SK-N-SH (cell line): ENCODE measurements around the gene HSPBAP1. TPM values are rescaled to one million over a fixed set of nuclear protein-coding genes. Genes with fewer than 3 reads are reported as not detected.

Experiments used
- CTCF ChIA-PET: fragments of 300-600, 350-600 bp; formaldehyde crosslinking; extraction: SDS; loops from one replicate; lab custom pipeline; 2021; lab: Yijun Ruan, JAX
- POLR2A ChIA-PET: fragments of 350-600 bp; sonication (Branson Sonifier 250); formaldehyde crosslinking; extraction: SDS; loops from one replicate; lab custom pipeline; 2020; ENCODE audit warnings: antibody characterized with exemption, inconsistent platforms; lab: Yijun Ruan, JAX
- DNase-seq: peaks from one replicate; pipeline ENCODE4 v3.0.0; 2012
- H2AFZ ChIP-seq: fragments of 200-600 bp; sonication (generic); 2 replicates; pipeline ENCODE4 v1.8.1; 2016; ENCODE audit warnings: antibody characterized with exemption, mild to moderate bottlenecking, low read depth
- H3F3A ChIP-seq: fragments of 200-600 bp; sonication (generic); replicated peaks from 2 replicates; pipeline ENCODE3; 2016; ENCODE audit warnings: antibody characterized with exemption, mild to moderate bottlenecking; ENCODE audit not compliant: insufficient read depth
- H3K27ac ChIP-seq, 2 experiments: fragments of 200-500 bp in 1 of 2; fragments of 200-600 bp in 1 of 2; sonication (Bioruptor generic) in 1 of 2; sonication (generic), shearing (Covaris generic) in 1 of 2; 2 replicates each; pipeline versions ENCODE4 v1.5.1 to v1.6.1; 2014 to 2016; ENCODE audit warnings: low read depth in 2 of 2, inconsistent platforms in 1 of 2, low read length in 1 of 2, mild to moderate bottlenecking in 1 of 2, mixed read lengths in 1 of 2
- H3K27me3 ChIP-seq: fragments of 200-600 bp; sonication (generic), shearing (Covaris generic); 2 replicates; pipeline ENCODE4 v1.6.1; 2016; ENCODE audit warnings: mixed run types; ENCODE audit not compliant: insufficient read depth
- H3K36me3 ChIP-seq, 2 experiments: fragments of 200-500 bp in 1 of 2; fragments of 200-600 bp in 1 of 2; sonication (Bioruptor generic) in 1 of 2; sonication (generic) in 1 of 2; replicated peaks in 1 of 2; 2 replicates each; pipeline versions ENCODE3 to v1.5.1; 2014 to 2016; ENCODE audit warnings: low read length in 1 of 2, mild to moderate bottlenecking in 1 of 2; ENCODE audit not compliant: insufficient read depth in 2 of 2, control insufficient read depth in 1 of 2
- H3K4me1 ChIP-seq, 2 experiments: fragments of 200-500 bp in 1 of 2; fragments of 200-600 bp in 1 of 2; sonication (Bioruptor generic) in 1 of 2; sonication (generic), shearing (Covaris generic) in 1 of 2; 2 replicates each; pipeline versions ENCODE4 v1.5.1 to v1.6.1; 2014 to 2016; ENCODE audit warnings: low read depth in 1 of 2, low read length in 1 of 2, mixed run types in 1 of 2; ENCODE audit not compliant: insufficient read depth in 2 of 2, control insufficient read depth in 1 of 2
- H3K4me2 ChIP-seq: fragments of 200-600 bp; sonication (generic), shearing (Covaris generic); 2 replicates; pipeline ENCODE4 v1.6.1; 2017; ENCODE audit warnings: mixed run types
- H3K4me3 ChIP-seq, 2 experiments: fragments of 200-500 bp in 1 of 2; fragments of 200-600 bp in 1 of 2; sonication (Bioruptor generic) in 1 of 2; sonication (generic), shearing (Covaris generic) in 1 of 2; 2 replicates each; pipeline versions ENCODE4 v1.5.1 to v1.8.1; 2014 to 2016; ENCODE audit warnings: low read depth in 2 of 2, inconsistent platforms in 1 of 2, low read length in 1 of 2, mild to moderate bottlenecking in 1 of 2, mixed read lengths in 1 of 2, moderate library complexity in 1 of 2
- H3K79me2 ChIP-seq: fragments of 200-600 bp; sonication (generic); 2 replicates; pipeline ENCODE4 v1.8.1; 2017; ENCODE audit warnings: mild to moderate bottlenecking; ENCODE audit not compliant: insufficient read depth
- H3K9ac ChIP-seq: fragments of 200-600 bp; sonication (generic); 2 replicates; pipeline ENCODE4 v1.6.1; 2017; ENCODE audit warnings: mixed run types
- H3K9me2 ChIP-seq: fragments of 200-600 bp; sonication (generic); 2 replicates; pipeline ENCODE4 v1.6.1; 2017; ENCODE audit warnings: mixed run types
- H3K9me3 ChIP-seq: fragments of 200-600 bp; sonication (generic); 2 replicates; pipeline ENCODE4 v1.6.1; 2017; ENCODE audit warnings: mixed run types, mild to moderate bottlenecking, moderate library complexity
- H4K20me1 ChIP-seq: fragments of 200-600 bp; sonication (generic); 2 replicates; pipeline ENCODE4 v1.6.1; 2017; ENCODE audit warnings: mild to moderate bottlenecking, mixed run types; ENCODE audit not compliant: insufficient read depth
- ELF1 ChIP-seq: IDR thresholded peaks from 2 replicates; pipeline ENCODE4 v1.4.0; 2012
- FOSL2 ChIP-seq: IDR thresholded peaks from 2 replicates; pipeline ENCODE4 v1.4.0; 2012; ENCODE audit warnings: low read depth, mild to moderate bottlenecking, moderate library complexity, borderline replicate concordance
- FOXJ3 ChIP-seq: sonication (generic); formaldehyde crosslinking; IDR thresholded peaks from 2 replicates; pipeline ENCODE4 v1.5.1; 2020; ENCODE audit warnings: mild to moderate bottlenecking, missing genetic modification reagents
- FOXM1 ChIP-seq: IDR thresholded peaks from 2 replicates; pipeline ENCODE4 v1.4.0; 2012; ENCODE audit warnings: low read depth, mild to moderate bottlenecking
- GABPA ChIP-seq: IDR thresholded peaks from 2 replicates; pipeline ENCODE4 v1.4.0; 2012; ENCODE audit warnings: low read depth, mild to moderate bottlenecking
- GATA2 ChIP-seq: sonication (generic); formaldehyde crosslinking; IDR thresholded peaks from 2 replicates; pipeline ENCODE4 v1.5.0; 2020; ENCODE audit warnings: mild to moderate bottlenecking, missing genetic modification reagents
- JUND ChIP-seq: IDR thresholded peaks from 2 replicates; pipeline ENCODE4 v1.4.0; 2012
- MEF2A ChIP-seq: IDR thresholded peaks from 2 replicates; pipeline ENCODE4 v1.4.0; 2012; ENCODE audit warnings: low read depth, borderline replicate concordance
- NRF1 ChIP-seq: IDR thresholded peaks from 2 replicates; pipeline ENCODE4 v1.6.1; 2012; ENCODE audit warnings: low read depth, mild to moderate bottlenecking, low read length
- RAD21 ChIP-seq: IDR thresholded peaks from 2 replicates; pipeline ENCODE4 v1.6.1; 2012; ENCODE audit warnings: mild to moderate bottlenecking, low read length
- RCOR1 ChIP-seq: fragments of 150-350 bp; IDR thresholded peaks from 2 replicates; pipeline ENCODE4 v1.6.1; 2017; ENCODE audit warnings: antibody characterized with exemption, low read length
- RFX5 ChIP-seq: IDR thresholded peaks from 2 replicates; pipeline ENCODE4 v1.6.1; 2012; ENCODE audit warnings: mild to moderate bottlenecking, improper control_type of control experiment, low read length
- SIN3A ChIP-seq: IDR thresholded peaks from 2 replicates; pipeline ENCODE4 v1.6.1; 2012; ENCODE audit warnings: low read depth, mild to moderate bottlenecking, low read length, moderate library complexity, borderline replicate concordance
- TCF12 ChIP-seq: IDR thresholded peaks from 2 replicates; pipeline ENCODE4 v1.4.0; 2012
- WGBS: methylation state at CpG from one replicate; pipeline ENCODE4 v1.1.6; 2017; ENCODE audit warnings: low lambda C conversion rate; 5-methylcytosine and 5-hydroxymethylcytosine counted together
- polyA plus RNA-seq, 3 experiments: library from polyadenylated mRNA; depleted of rRNA; stranded (reverse); fragments of >200 nt; gene quantifications; 2 replicates each; pipeline ENCODE4 v1.2.3, GENCODE V29; 2012
- TF ChIP-seq, protein P1 (sequence below): fragments of 150-350 bp; IDR thresholded peaks from 2 replicates; pipeline ENCODE4 v1.6.1; 2017; ENCODE audit warnings: antibody characterized with exemption, low read length, low read depth, borderline replicate concordance
- TF ChIP-seq, protein P2 (sequence below): fragments of 150-350 bp; IDR thresholded peaks from 2 replicates; pipeline ENCODE4 v1.6.1; 2016; ENCODE audit warnings: mild to moderate bottlenecking, low read depth, low read length
- TF ChIP-seq, protein P3 (sequence below): fragments of 200-600 bp; sonication (generic); IDR thresholded peaks from 2 replicates; pipeline ENCODE4 v1.6.1; 2017; ENCODE audit warnings: antibody characterized with exemption, mild to moderate bottlenecking, moderate library complexity
- TF ChIP-seq, protein P4 (sequence below): IDR thresholded peaks from 2 replicates; pipeline ENCODE4 v1.4.0; 2012; ENCODE audit warnings: low read depth

HSPBAP1 gene
- polyA plus RNA-seq, 1 of the 3 experiments (the other 2 are of a cell fraction): 5.1 TPM

DNA sequence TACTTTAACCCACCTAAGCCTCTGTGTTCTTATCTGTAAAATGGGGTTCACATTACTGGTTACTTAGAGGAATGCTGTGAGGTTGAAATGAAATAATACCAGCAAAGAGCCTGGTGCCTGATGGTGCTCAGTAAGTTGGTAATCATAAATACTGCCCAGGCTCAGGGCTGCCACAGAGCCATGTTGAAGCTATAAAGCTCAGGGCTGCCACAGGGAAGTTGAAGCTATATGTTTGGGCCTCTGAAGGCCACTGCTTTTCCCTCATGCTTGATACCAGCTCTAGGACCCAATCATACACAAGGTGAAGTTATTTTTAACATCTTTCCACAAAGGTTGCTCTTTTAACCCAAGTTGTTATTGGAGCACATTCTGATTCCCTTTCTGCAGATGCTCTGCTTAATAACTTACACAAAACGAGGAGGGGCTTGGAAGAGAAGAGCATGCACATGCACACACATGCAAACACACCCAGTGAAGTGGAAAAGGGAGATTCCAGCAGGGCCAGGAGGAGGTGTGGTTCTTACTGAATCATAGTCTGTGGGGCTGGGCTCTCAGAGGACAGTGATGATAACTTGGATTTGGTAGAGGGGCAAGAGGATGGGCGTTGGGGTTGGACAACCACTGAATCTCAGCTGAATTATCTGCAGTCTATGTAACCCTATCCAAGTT is 95.5 kb downstream of the HSPBAP1 start:
- no peak overlapping the region for H3K4me3 ChIP-seq
- ChIA-PET CTCF (interaction anchor here (1.8 kb wide), 1 partner anchor 19 kb away, joined by 6 read pairs; no protein-coding TSS in a partner anchor), POLR2A (no interaction called here)
- TF ChIP-seq GATA2 (CRISPR knock-in tag): no peak
- TF ChIP-seq ELF1: no peak
- TF ChIP-seq JUND: no peak
- no peak for TF ChIP-seq NRF1
- TF ChIP-seq, protein P1, sequence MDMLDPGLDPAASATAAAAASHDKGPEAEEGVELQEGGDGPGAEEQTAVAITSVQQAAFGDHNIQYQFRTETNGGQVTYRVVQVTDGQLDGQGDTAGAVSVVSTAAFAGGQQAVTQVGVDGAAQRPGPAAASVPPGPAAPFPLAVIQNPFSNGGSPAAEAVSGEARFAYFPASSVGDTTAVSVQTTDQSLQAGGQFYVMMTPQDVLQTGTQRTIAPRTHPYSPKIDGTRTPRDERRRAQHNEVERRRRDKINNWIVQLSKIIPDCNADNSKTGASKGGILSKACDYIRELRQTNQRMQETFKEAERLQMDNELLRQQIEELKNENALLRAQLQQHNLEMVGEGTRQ: no peak
- TF ChIP-seq, protein P2, sequence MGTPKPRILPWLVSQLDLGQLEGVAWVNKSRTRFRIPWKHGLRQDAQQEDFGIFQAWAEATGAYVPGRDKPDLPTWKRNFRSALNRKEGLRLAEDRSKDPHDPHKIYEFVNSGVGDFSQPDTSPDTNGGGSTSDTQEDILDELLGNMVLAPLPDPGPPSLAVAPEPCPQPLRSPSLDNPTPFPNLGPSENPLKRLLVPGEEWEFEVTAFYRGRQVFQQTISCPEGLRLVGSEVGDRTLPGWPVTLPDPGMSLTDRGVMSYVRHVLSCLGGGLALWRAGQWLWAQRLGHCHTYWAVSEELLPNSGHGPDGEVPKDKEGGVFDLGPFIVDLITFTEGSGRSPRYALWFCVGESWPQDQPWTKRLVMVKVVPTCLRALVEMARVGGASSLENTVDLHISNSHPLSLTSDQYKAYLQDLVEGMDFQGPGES: no peak
- TF ChIP-seq TCF12: no peak
- no peak for TF ChIP-seq FOSL2
- no peak for TF ChIP-seq SIN3A
- TF ChIP-seq FOXM1: no peak
- H3K79me2 ChIP-seq: no peaks in the 10 kb centered on the region
- no peak overlapping the region for H3K27ac ChIP-seq
- peaks cover 0 to under 1% of the 10 kb centered on the region in 2 experiments; a peak in 1 of 4 replicates for H3K4me1 ChIP-seq
- no peak overlapping the region for H2AFZ ChIP-seq
- H3K9me2 ChIP-seq: no peaks in the 10 kb centered on the region
- DNase-seq: no peak
- H3K9ac ChIP-seq: no peak overlapping the region
- H4K20me1 ChIP-seq: no peaks in the 10 kb centered on the region
- no peak overlapping the region for H3K4me2 ChIP-seq
- H3K27me3 ChIP-seq: no peaks in the 10 kb centered on the region
- H3F3A ChIP-seq: no peaks in the 10 kb centered on the region
- WGBS: 73% methylated on average over 2 of the region's 2 CpGs
- H3K36me3 ChIP-seq: peaks cover 27 to 32% of the 10 kb centered on the region in 2 experiments
- H3K9me3 ChIP-seq: no peaks in the 10 kb centered on the region

DNA sequence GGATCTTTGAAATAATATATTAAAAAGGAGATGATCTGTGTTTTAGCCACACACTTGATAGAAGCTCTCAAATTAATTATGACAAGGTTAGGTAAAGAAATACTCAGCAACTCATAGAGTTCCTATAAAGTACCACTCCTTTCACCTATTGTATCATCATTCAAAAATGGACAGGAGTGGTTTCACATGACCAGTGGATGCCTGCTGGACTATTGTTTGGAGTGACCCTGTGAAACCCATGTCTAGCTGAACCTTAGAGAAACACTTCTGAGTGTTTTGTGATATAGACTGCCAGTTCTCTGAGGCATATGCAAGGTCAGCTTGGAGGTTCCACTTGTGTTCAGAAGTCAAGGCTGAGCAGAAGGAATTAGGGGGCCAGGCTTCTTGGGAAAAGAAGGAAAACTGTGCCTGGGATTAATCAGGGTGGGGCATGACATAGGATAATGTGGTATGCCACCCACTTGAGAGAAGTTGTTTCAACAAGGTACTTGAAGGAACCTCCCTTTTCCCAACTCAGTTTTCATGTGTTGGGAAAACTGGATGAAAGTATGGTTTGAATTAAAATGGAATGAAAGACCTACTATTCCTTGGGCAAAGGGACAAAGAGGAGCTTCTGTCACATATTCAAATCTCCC is 97.6 kb downstream of the HSPBAP1 start:
- TF ChIP-seq, protein P3, sequence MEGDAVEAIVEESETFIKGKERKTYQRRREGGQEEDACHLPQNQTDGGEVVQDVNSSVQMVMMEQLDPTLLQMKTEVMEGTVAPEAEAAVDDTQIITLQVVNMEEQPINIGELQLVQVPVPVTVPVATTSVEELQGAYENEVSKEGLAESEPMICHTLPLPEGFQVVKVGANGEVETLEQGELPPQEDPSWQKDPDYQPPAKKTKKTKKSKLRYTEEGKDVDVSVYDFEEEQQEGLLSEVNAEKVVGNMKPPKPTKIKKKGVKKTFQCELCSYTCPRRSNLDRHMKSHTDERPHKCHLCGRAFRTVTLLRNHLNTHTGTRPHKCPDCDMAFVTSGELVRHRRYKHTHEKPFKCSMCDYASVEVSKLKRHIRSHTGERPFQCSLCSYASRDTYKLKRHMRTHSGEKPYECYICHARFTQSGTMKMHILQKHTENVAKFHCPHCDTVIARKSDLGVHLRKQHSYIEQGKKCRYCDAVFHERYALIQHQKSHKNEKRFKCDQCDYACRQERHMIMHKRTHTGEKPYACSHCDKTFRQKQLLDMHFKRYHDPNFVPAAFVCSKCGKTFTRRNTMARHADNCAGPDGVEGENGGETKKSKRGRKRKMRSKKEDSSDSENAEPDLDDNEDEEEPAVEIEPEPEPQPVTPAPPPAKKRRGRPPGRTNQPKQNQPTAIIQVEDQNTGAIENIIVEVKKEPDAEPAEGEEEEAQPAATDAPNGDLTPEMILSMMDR: no peak
- no peak for TF ChIP-seq MEF2A
- no peak for TF ChIP-seq GABPA
- TF ChIP-seq JUND: no peak
- TF ChIP-seq RAD21: no peak
- no peak for TF ChIP-seq FOXJ3 (CRISPR knock-in tag)
- TF ChIP-seq, protein P4, sequence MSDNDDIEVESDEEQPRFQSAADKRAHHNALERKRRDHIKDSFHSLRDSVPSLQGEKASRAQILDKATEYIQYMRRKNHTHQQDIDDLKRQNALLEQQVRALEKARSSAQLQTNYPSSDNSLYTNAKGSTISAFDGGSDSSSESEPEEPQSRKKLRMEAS: no peak
- no peak for TF ChIP-seq RCOR1
- TF ChIP-seq RFX5: no peak
- Histone ChIP-seq H3K9ac (no peak overlapping the region), H3F3A (no peaks in the 10 kb centered on the region), H3K27me3 (no peaks in the 10 kb centered on the region), H3K9me3 (no peaks in the 10 kb centered on the region), H3K9me2 (no peaks in the 10 kb centered on the region), H3K27ac (no peak overlapping the region), H3K4me3 (no peak overlapping the region), H4K20me1 (no peaks in the 10 kb centered on the region), H3K36me3 (peaks cover 38 to 40% of the 10 kb centered on the region in 2 experiments), H3K79me2 (no peaks in the 10 kb centered on the region), H3K4me2 (no peak overlapping the region), H2AFZ (no peak overlapping the region), H3K4me1 (no peaks in the 10 kb centered on the region)
- ChIA-PET POLR2A (no interaction called here), CTCF (interaction anchor here (1.0 to 1.5 kb wide), 2 partner anchors 17 to 18 kb away, joined by 4 to 5 read pairs; no protein-coding TSS in a partner anchor)
- DNase-seq: no peak
